Measurements from ENCODE around the gene PTPRF.

PTPRF gene

DNA sequence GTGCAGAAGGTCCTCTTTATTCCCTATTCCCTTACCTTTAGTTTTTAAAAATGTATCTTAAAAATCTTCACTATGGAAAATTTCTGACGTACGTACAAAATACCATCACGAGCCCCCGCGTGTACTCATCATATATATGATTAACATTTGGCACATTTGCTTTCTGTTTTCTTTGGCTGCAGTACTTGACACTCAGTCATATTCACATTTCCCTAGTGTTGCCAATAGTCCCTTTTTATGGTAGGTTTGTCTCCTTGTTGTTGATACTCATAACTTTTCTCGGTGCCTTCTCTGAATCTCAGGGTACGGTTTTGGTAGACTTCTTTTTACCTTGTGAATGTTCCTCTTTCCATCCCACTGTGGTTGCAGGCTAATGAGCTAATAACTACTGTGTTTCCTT, 142.6 kb downstream of the PTPRF start:
- H3K27ac ChIP-seq = no peak overlapping the region
- H3K4me3 ChIP-seq = no peak overlapping the region
